HepG2 (cell line): Measurements from ENCODE around the gene NAP1L1. TPM values are rescaled to one million over a fixed set of nuclear protein-coding genes. Genes with fewer than 3 reads are reported as not detected.
A peak's percentile ranks its signal among the peaks of the same experiment; 100 is the strongest.

ENCODE experiments used
- ATAC-seq: fragments of 200-7000 bp; cut with Tn5 transposase; 3 replicates; pipeline ENCODE4 v1.9.1; 2020; ENCODE audit warnings: mild to moderate bottlenecking, moderate library complexity
- BruUV-seq: library from RNA; stranded (reverse); fragments of 400-500 nt; replicated peaks from 2 replicates; lab custom pipeline; 2021; lab: Mats Ljungman, UMichigan
- CTCF ChIA-PET: fragments of 300-600 bp; formaldehyde crosslinking; extraction: SDS; loops from one replicate; lab custom pipeline; 2021; ENCODE audit warnings: low total read pairs, inconsistent platforms, low intra/inter-chr PET ratio; lab: Yijun Ruan, JAX
- POLR2A ChIA-PET: fragments of 350-600 bp; sonication (Branson Sonifier 250); formaldehyde crosslinking; loops from one replicate; lab custom pipeline; 2020; ENCODE audit warnings: antibody characterized with exemption, inconsistent platforms; lab: Yijun Ruan, JAX
- DNase-seq: peaks from one replicate; pipeline ENCODE4 v3.0.0-alpha.2; 2015; ENCODE audit warnings: low spot score
- FAIRE-seq: peaks from 3 replicates; lab custom pipeline; 2011; peaks lifted over from hg19 to GRCh38; lab: Jason Lieb, UNC
- H2AFZ ChIP-seq: one replicate; pipeline ENCODE4 v1.6.1; 2011; ENCODE audit warnings: low read length, inconsistent platforms
- H3K27ac ChIP-seq: fragments of 300-600 bp; 3 replicates; pipeline ENCODE4 v1.8.0; 2011; ENCODE audit warnings: mixed run types, mild to moderate bottlenecking, mixed read lengths, low read length, inconsistent platforms; ENCODE audit not compliant: insufficient read depth; ENCODE audit errors: extremely low read length
- H3K27me3 ChIP-seq, 2 experiments: fragments of 200-600 bp in 1 of 2; 2 replicates in 1 of 2; 3 replicates in 1 of 2; pipeline versions ENCODE4 v1.6.0 to v1.8.0; 2011; ENCODE audit warnings: low read length in 2 of 2, mild to moderate bottlenecking in 2 of 2, moderate library complexity in 2 of 2, inconsistent platforms in 1 of 2; ENCODE audit not compliant: insufficient read depth in 2 of 2, control insufficient read depth in 1 of 2
- H3K36me3 ChIP-seq, 2 experiments: fragments of 200-600 bp in 1 of 2; replicated peaks in 1 of 2; 2 replicates in 1 of 2; 3 replicates in 1 of 2; pipeline versions ENCODE4 v1.5.1 to v1.8.0; 2011; ENCODE audit warnings: low read length in 2 of 2, inconsistent platforms in 1 of 2; ENCODE audit not compliant: insufficient read depth in 2 of 2, control insufficient read depth in 1 of 2
- H3K4me1 ChIP-seq: 2 replicates; pipeline ENCODE4 v1.5.1; 2012; ENCODE audit warnings: low read length, inconsistent platforms; ENCODE audit not compliant: insufficient read depth
- H3K4me2 ChIP-seq: 2 replicates; pipeline ENCODE4 v1.6.0; 2011; ENCODE audit warnings: low read depth, low read length, inconsistent platforms
- H3K4me3 ChIP-seq, 3 experiments: fragments of 200-600 bp in 1 of 3; sonication (generic), shearing (Covaris generic) in 1 of 3; replicated peaks in 1 of 3; 2 replicates each; pipeline ENCODE4 v1.5.1; 2011 to 2016; ENCODE audit warnings: low read length in 3 of 3, inconsistent platforms in 2 of 3, low read depth in 2 of 3, mild to moderate bottlenecking in 2 of 3, control low read depth in 1 of 3, mixed read lengths in 1 of 3; ENCODE audit not compliant: insufficient read depth in 1 of 3
- H3K79me2 ChIP-seq: one replicate; pipeline ENCODE4 v1.6.1; 2011; ENCODE audit warnings: low read length, inconsistent platforms; ENCODE audit not compliant: insufficient read depth
- H3K9ac ChIP-seq: 2 replicates; pipeline ENCODE4 v1.6.0; 2011; ENCODE audit warnings: mild to moderate bottlenecking, low read depth, low read length, inconsistent platforms; ENCODE audit not compliant: insufficient read depth
- H3K9me3 ChIP-seq: 2 replicates; pipeline ENCODE4 v1.5.1; 2012; ENCODE audit warnings: mild to moderate bottlenecking, low read length
- H4K20me1 ChIP-seq: 2 replicates; pipeline ENCODE4 v1.6.0; 2011; ENCODE audit warnings: inconsistent platforms, mild to moderate bottlenecking, low read length, moderate library complexity; ENCODE audit not compliant: insufficient read depth
- AGO2 ChIP-seq: fragments of 200-400 bp; formaldehyde crosslinking; optimal IDR thresholded peaks from 2 replicates; pipeline ENCODE3; 2017; ENCODE audit warnings: mild to moderate bottlenecking, low read depth, low read length, moderate library complexity
- BCL6 ChIP-seq: IDR thresholded peaks from 2 replicates; pipeline ENCODE4 v1.6.1; 2016; ENCODE audit warnings: missing genetic modification reagents, missing compliant biosample characterization
- MED1 ChIP-seq: sonication (generic); formaldehyde crosslinking; IDR thresholded peaks from 2 replicates; pipeline ENCODE4 v1.4.0; 2020; ENCODE audit warnings: missing genetic modification reagents
- RBFOX2 ChIP-seq: fragments of 200-400 bp; formaldehyde crosslinking; IDR thresholded peaks from 2 replicates; pipeline ENCODE4 v1.6.1; 2017; ENCODE audit warnings: low read depth, mild to moderate bottlenecking, low read length
- RBM22 ChIP-seq: fragments of 200-400 bp; formaldehyde crosslinking; optimal IDR thresholded peaks from 2 replicates; pipeline ENCODE3; 2017; ENCODE audit warnings: mild to moderate bottlenecking, low read length, moderate library complexity
- ZC3H13 ChIP-seq: sonication (generic); formaldehyde crosslinking; IDR thresholded peaks from 2 replicates; pipeline ENCODE4 v1.8.1; 2023; ENCODE audit warnings: mild to moderate bottlenecking, missing genetic modification reagents, moderate library complexity
- ZFYVE20 ChIP-seq: sonication (generic); formaldehyde crosslinking; IDR thresholded peaks from 2 replicates; pipeline ENCODE4 v1.8.0; 2023; ENCODE audit warnings: low read depth, mild to moderate bottlenecking, moderate library complexity, missing genetic modification reagents, borderline replicate concordance
- WGBS: methylation state at CpG from one replicate; pipeline ENCODE4 v1.1.6; 2017; ENCODE audit warnings: low lambda C conversion rate; 5-methylcytosine and 5-hydroxymethylcytosine counted together
- in situ Hi-C: cut with HindIII; loops from 2 replicates; pipeline ENCODE4 v1.10.0; 2017; ENCODE audit warnings: low pct_unique_long_range_greater_than_20kb; ENCODE audit not compliant: extremely low pct_ligation_motif_present
- intact Hi-C: fragments of 100-400 bp; cut with micrococcal nuclease; formaldehyde crosslinking; loops from one replicate; pipeline ENCODE4 v1.10.0; 2022; ENCODE audit not compliant: unreplicated experiment
- polyA plus RNA-seq, 8 experiments: library from polyadenylated mRNA; depleted of rRNA in 3 of 8; stranded (reverse) in 7 of 8; unstranded in 1 of 8; fragments of >200 nt; fragmentation: Illumina TruSeq in 4 of 8; extraction: Trizol in 4 of 8; gene quantifications; 2 replicates each; pipeline versions ENCODE4 v1.2.1 to v1.2.3, GENCODE V29; 2011 to 2016; ENCODE audit warnings: low read depth in 4 of 8, missing spikeins in 1 of 8, mixed read lengths in 1 of 8; ENCODE audit not compliant: insufficient read depth in 1 of 8
- total RNA-seq, 5 experiments: library from RNA; depleted of rRNA; stranded (reverse); fragments of >200 nt; fragmentation: Illumina TruSeq; extraction: Trizol; gene quantifications; 2 replicates each; pipeline ENCODE4 v1.2.3, GENCODE V29; 2016; ENCODE audit warnings: low read depth in 1 of 5
- TF ChIP-seq, protein P1 (sequence below): sonication (generic); formaldehyde crosslinking; IDR thresholded peaks from 2 replicates; pipeline ENCODE4 v1.4.0; 2020; ENCODE audit warnings: missing genetic modification reagents
- TF ChIP-seq, protein P2 (sequence below): sonication (generic); formaldehyde crosslinking; IDR thresholded peaks from 2 replicates; pipeline ENCODE4 v1.4.0; 2020; ENCODE audit warnings: mild to moderate bottlenecking, low read depth, missing genetic modification reagents
- TF ChIP-seq, protein P3 (sequence below): sonication (generic); formaldehyde crosslinking; IDR thresholded peaks from 2 replicates; pipeline ENCODE4 v1.4.0; 2020; ENCODE audit warnings: missing genetic modification reagents
- TF ChIP-seq, protein P4 (sequence below): sonication (generic); formaldehyde crosslinking; IDR thresholded peaks from 2 replicates; pipeline ENCODE4 v1.9.0; 2021; ENCODE audit warnings: missing genetic modification reagents, borderline replicate concordance

NAP1L1 gene
- total and polyA plus RNA-seq, 2 of the 13 experiments (the other 11 are each of a cell fraction or from before 2014, with no cell fraction given): 207 to 309 TPM

DNA sequence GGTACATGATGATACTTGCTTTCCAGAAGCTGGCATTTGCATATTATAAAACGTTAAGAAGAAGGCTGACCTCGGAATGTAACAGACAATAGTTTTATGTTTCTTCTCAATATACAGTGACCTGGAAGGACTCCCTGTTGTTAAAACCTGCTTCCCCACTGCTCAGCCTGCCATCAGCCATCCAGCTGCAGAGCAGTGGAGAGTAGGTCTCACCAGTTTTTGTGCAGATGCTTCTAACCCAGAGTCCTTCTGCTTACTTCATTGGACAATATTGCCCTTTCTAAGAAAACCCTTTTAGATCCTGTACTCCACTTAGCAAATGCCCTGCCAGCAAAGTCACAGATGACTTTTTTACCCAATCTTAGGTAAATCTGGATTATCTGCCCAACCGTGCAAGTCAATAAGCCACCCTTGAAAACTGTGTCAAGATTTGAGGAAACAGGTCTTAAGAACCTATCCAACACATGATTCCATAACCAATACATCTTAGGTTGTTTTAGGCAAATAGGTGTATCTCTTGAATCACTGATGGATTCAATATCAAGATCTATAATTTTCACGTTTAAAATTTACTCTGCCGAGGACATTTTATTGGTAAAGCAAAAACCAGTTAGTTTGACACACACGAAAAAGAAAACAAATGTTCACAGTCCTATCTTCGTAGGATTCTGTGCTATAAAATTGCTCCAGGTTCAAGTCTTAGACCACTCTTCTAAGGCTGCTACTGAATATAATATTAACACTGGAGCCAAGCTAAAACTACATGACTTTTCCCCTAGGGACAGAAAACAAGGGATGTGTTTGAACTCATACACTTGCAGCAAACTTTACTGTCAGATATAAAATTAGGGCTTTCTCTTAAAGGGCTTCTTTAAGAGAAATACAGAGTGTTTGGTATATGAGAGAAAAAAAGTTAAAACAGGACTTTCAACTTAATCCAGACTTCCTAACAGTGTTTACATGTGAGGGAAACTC is 58.6 kb downstream of the NAP1L1 start:
- Histone ChIP-seq H3K9me3 (no peaks in the 10 kb centered on the region), H3K27me3 (peaks cover 0 to 3% of the 10 kb centered on the region in 2 experiments; a peak in 1 of 5 replicates), H3K4me2 (no peak overlapping the region), H3K9ac (no peak overlapping the region), H3K27ac (peak overlapping the region; percentile 29), H3K4me1 (peaks cover 48% of the 10 kb centered on the region), H3K36me3 (no peaks in the 10 kb centered on the region; a peak in 2 of 5 replicates), H3K79me2 (peaks cover 30% of the 10 kb centered on the region), H2AFZ (no peak overlapping the region), H3K4me3 (no peak overlapping the region), H4K20me1 (peaks cover 6% of the 10 kb centered on the region)
- 58% methylated on average over 7 of the region's 7 CpGs for WGBS
- POLR2A ChIA-PET: interaction anchor here (0.7 to 3.1 kb wide), 18 partner anchors 10 to 499 kb away, joined by 3 to 14 read pairs (median 4); no protein-coding TSS in a partner anchor
- ATAC-seq (peak; percentile 40), DNase-seq (no peak), FAIRE-seq (no peak)
- CTCF ChIA-PET: no interaction called here
- no TSS peak for BruUV-seq
- in situ Hi-C loops: no loop called here
- intact Hi-C loops: loop anchor here (1.0 to 5.0 kb wide), 3 partner anchors 36 to 314 kb away; no protein-coding TSS in a partner anchor
- TF ChIP-seq, protein P1, sequence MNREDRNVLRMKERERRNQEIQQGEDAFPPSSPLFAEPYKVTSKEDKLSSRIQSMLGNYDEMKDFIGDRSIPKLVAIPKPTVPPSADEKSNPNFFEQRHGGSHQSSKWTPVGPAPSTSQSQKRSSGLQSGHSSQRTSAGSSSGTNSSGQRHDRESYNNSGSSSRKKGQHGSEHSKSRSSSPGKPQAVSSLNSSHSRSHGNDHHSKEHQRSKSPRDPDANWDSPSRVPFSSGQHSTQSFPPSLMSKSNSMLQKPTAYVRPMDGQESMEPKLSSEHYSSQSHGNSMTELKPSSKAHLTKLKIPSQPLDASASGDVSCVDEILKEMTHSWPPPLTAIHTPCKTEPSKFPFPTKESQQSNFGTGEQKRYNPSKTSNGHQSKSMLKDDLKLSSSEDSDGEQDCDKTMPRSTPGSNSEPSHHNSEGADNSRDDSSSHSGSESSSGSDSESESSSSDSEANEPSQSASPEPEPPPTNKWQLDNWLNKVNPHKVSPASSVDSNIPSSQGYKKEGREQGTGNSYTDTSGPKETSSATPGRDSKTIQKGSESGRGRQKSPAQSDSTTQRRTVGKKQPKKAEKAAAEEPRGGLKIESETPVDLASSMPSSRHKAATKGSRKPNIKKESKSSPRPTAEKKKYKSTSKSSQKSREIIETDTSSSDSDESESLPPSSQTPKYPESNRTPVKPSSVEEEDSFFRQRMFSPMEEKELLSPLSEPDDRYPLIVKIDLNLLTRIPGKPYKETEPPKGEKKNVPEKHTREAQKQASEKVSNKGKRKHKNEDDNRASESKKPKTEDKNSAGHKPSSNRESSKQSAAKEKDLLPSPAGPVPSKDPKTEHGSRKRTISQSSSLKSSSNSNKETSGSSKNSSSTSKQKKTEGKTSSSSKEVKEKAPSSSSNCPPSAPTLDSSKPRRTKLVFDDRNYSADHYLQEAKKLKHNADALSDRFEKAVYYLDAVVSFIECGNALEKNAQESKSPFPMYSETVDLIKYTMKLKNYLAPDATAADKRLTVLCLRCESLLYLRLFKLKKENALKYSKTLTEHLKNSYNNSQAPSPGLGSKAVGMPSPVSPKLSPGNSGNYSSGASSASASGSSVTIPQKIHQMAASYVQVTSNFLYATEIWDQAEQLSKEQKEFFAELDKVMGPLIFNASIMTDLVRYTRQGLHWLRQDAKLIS (CRISPR knock-in tag): 0 out of 2 replicates have a peak, but pooled peaks have one; percentile 76
- TF ChIP-seq BCL6: 0 out of 2 replicates have a peak, but pooled peaks have one; percentile 38
- TF ChIP-seq ZC3H13 (CRISPR knock-in tag): peak; percentile 48; the same call in 1 of the 2 replicates
- no peak for TF ChIP-seq MED1 (CRISPR knock-in tag)
- peak; percentile 98 for TF ChIP-seq RBM22
- peak; percentile 15 for TF ChIP-seq AGO2
- TF ChIP-seq ZFYVE20 (CRISPR knock-in tag): no peak
- TF ChIP-seq, protein P2, sequence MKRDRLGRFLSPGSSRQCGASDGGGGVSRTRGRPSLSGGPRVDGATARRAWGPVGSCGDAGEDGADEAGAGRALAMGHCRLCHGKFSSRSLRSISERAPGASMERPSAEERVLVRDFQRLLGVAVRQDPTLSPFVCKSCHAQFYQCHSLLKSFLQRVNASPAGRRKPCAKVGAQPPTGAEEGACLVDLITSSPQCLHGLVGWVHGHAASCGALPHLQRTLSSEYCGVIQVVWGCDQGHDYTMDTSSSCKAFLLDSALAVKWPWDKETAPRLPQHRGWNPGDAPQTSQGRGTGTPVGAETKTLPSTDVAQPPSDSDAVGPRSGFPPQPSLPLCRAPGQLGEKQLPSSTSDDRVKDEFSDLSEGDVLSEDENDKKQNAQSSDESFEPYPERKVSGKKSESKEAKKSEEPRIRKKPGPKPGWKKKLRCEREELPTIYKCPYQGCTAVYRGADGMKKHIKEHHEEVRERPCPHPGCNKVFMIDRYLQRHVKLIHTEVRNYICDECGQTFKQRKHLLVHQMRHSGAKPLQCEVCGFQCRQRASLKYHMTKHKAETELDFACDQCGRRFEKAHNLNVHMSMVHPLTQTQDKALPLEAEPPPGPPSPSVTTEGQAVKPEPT (CRISPR knock-in tag): no peak
- TF ChIP-seq, protein P3, sequence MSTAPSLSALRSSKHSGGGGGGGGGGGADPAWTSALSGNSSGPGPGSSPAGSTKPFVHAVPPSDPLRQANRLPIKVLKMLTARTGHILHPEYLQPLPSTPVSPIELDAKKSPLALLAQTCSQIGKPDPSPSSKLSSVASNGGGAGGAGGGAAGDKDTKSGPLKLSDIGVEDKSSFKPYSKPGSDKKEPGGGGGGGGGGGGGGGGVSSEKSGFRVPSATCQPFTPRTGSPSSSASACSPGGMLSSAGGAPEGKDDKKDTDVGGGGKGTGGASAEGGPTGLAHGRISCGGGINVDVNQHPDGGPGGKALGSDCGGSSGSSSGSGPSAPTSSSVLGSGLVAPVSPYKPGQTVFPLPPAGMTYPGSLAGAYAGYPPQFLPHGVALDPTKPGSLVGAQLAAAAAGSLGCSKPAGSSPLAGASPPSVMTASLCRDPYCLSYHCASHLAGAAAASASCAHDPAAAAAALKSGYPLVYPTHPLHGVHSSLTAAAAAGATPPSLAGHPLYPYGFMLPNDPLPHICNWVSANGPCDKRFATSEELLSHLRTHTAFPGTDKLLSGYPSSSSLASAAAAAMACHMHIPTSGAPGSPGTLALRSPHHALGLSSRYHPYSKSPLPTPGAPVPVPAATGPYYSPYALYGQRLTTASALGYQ (CRISPR knock-in tag): no peak
- TF ChIP-seq RBFOX2: peak; percentile 73
- TF ChIP-seq, protein P4, sequence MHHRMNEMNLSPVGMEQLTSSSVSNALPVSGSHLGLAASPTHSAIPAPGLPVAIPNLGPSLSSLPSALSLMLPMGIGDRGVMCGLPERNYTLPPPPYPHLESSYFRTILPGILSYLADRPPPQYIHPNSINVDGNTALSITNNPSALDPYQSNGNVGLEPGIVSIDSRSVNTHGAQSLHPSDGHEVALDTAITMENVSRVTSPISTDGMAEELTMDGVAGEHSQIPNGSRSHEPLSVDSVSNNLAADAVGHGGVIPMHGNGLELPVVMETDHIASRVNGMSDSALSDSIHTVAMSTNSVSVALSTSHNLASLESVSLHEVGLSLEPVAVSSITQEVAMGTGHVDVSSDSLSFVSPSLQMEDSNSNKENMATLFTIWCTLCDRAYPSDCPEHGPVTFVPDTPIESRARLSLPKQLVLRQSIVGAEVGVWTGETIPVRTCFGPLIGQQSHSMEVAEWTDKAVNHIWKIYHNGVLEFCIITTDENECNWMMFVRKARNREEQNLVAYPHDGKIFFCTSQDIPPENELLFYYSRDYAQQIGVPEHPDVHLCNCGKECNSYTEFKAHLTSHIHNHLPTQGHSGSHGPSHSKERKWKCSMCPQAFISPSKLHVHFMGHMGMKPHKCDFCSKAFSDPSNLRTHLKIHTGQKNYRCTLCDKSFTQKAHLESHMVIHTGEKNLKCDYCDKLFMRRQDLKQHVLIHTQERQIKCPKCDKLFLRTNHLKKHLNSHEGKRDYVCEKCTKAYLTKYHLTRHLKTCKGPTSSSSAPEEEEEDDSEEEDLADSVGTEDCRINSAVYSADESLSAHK (CRISPR knock-in tag): no peak
